Neural progenitor cell (in vitro differentiated cells): ENCODE results near the gene ARHGAP9. TPM values are rescaled to one million over a fixed set of nuclear protein-coding genes. Genes with fewer than 3 reads are reported as not detected.
A peak's percentile ranks its signal among the peaks of the same experiment; 100 is the strongest.

Experiments used
- DNase-seq: peaks from one replicate; pipeline ENCODE4 v3.0.0-alpha.2; 2016; ENCODE audit warnings: low spot score
- H2AFZ ChIP-seq: fragments of 200-600 bp; sonication (generic); replicated peaks from 2 replicates; pipeline ENCODE4 v1.6.1; 2016; ENCODE audit warnings: antibody characterized with exemption
- H3F3A ChIP-seq: fragments of 200-600 bp; sonication (generic); 2 replicates; pipeline ENCODE4 v1.6.1; 2016; ENCODE audit warnings: antibody characterized with exemption, low read depth
- H3K27ac ChIP-seq: fragments of 200-600 bp; sonication (generic); 2 replicates; pipeline ENCODE4 v1.5.1; 2016; ENCODE audit warnings: mild to moderate bottlenecking
- H3K27me3 ChIP-seq: fragments of 200-600 bp; sonication (generic); 2 replicates; pipeline ENCODE4 v1.6.1; 2016; ENCODE audit warnings: mild to moderate bottlenecking, moderate library complexity
- H3K36me3 ChIP-seq: fragments of 200-600 bp; sonication (generic); 2 replicates; pipeline ENCODE4 v1.5.1; 2016
- H3K4me1 ChIP-seq: fragments of 200-600 bp; sonication (generic); 2 replicates; pipeline ENCODE4 v1.6.1; 2016; ENCODE audit warnings: mixed run types
- H3K4me2 ChIP-seq: fragments of 200-600 bp; sonication (generic); 2 replicates; pipeline ENCODE4 v1.6.1; 2016
- H3K4me3 ChIP-seq: fragments of 200-600 bp; sonication (generic); 2 replicates; pipeline ENCODE4 v1.5.1; 2016
- H3K79me2 ChIP-seq: fragments of 200-600 bp; sonication (generic); 2 replicates; pipeline ENCODE4 v1.6.1; 2016; ENCODE audit warnings: low read depth
- H3K9ac ChIP-seq: fragments of 200-600 bp; sonication (generic); 2 replicates; pipeline ENCODE4 v1.6.1; 2016
- H3K9me3 ChIP-seq: fragments of 200-600 bp; sonication (generic); 2 replicates; pipeline ENCODE4 v1.5.1; 2016; ENCODE audit warnings: low read depth
- H4K20me1 ChIP-seq: fragments of 200-600 bp; sonication (generic); 2 replicates; pipeline ENCODE4 v1.6.1; 2016; ENCODE audit warnings: low read depth
- H3K27ac Mint-ChIP-seq: 3 replicates; pipeline ENCODE4 v1.8.0; 2021; ENCODE audit warnings: mixed read lengths
- H3K27me3 Mint-ChIP-seq: 2 replicates; pipeline ENCODE4 v1.8.0; 2022; ENCODE audit warnings: low read depth, mild to moderate bottlenecking, inconsistent platforms, moderate library complexity, mixed read lengths; ENCODE audit not compliant: insufficient read depth
- H3K36me3 Mint-ChIP-seq: 3 replicates; pipeline ENCODE4 v1.8.0; 2021; ENCODE audit warnings: mixed read lengths
- H3K4me1 Mint-ChIP-seq: 3 replicates; pipeline ENCODE4 v1.8.0; 2021; ENCODE audit warnings: mixed read lengths
- H3K4me3 Mint-ChIP-seq: 3 replicates; pipeline ENCODE4 v1.8.0; 2021; ENCODE audit warnings: mild to moderate bottlenecking, moderate library complexity, mixed read lengths
- H3K9me3 Mint-ChIP-seq: 3 replicates; pipeline ENCODE4 v1.8.0; 2020; ENCODE audit warnings: mixed read lengths
- EZH2 ChIP-seq: fragments of 200-600 bp; sonication (generic); IDR thresholded peaks from 2 replicates; pipeline ENCODE4 v1.6.1; 2017; ENCODE audit warnings: antibody characterized with exemption, mild to moderate bottlenecking, moderate library complexity
- EZH2phosphoT487 ChIP-seq: fragments of 200-600 bp; sonication (generic); IDR thresholded peaks from 2 replicates; pipeline ENCODE4 v1.6.1; 2017; ENCODE audit warnings: antibody characterized with exemption
- total RNA-seq: library from RNA; depleted of rRNA; stranded (reverse); fragments of >200 nt; gene quantifications from 2 replicates; pipeline ENCODE4 v1.2.3, GENCODE V29; 2015; ENCODE audit warnings: low replicate concordance
- TF ChIP-seq, protein P1 (sequence below): fragments of 200-600 bp; sonication (generic); IDR thresholded peaks from 2 replicates; pipeline ENCODE4 v1.5.1; 2017; ENCODE audit warnings: antibody characterized with exemption, mild to moderate bottlenecking

ARHGAP9 gene
- total RNA-seq, 1 donor from 2014 or later, result not detected

GRCh38 chr12:57475271-57476161 is 4.2 kb downstream of the ARHGAP9 start:
- DNase-seq, result peak; percentile 68
- H3K36me3 ChIP-seq, result no peaks in the 10 kb centered on the region
- H3K27ac Mint-ChIP-seq, result no peak overlapping the region
- peak overlapping the region; percentile 93 for H2AFZ ChIP-seq
- H3K4me3 ChIP-seq, result peak overlapping the region; percentile 49
- H3K27ac ChIP-seq, result no peak overlapping the region
- peaks cover 2% of the 10 kb centered on the region for H3K4me1 Mint-ChIP-seq
- H3K27me3 Mint-ChIP-seq, result peaks cover 48% of the 10 kb centered on the region
- H3K9me3 ChIP-seq, result no peaks in the 10 kb centered on the region
- peaks cover 11% of the 10 kb centered on the region for H3K4me1 ChIP-seq
- no peak overlapping the region for H3K9ac ChIP-seq
- peaks cover 3% of the 10 kb centered on the region for H3F3A ChIP-seq
- TF ChIP-seq, protein P1, sequence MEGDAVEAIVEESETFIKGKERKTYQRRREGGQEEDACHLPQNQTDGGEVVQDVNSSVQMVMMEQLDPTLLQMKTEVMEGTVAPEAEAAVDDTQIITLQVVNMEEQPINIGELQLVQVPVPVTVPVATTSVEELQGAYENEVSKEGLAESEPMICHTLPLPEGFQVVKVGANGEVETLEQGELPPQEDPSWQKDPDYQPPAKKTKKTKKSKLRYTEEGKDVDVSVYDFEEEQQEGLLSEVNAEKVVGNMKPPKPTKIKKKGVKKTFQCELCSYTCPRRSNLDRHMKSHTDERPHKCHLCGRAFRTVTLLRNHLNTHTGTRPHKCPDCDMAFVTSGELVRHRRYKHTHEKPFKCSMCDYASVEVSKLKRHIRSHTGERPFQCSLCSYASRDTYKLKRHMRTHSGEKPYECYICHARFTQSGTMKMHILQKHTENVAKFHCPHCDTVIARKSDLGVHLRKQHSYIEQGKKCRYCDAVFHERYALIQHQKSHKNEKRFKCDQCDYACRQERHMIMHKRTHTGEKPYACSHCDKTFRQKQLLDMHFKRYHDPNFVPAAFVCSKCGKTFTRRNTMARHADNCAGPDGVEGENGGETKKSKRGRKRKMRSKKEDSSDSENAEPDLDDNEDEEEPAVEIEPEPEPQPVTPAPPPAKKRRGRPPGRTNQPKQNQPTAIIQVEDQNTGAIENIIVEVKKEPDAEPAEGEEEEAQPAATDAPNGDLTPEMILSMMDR, result no peak
- TF ChIP-seq EZH2 (peak; percentile 98), EZH2phosphoT487 (peak; percentile 99)
- H3K4me2 ChIP-seq, result peak overlapping the region; percentile 92
- H3K27me3 ChIP-seq, result peaks cover 94% of the 10 kb centered on the region
- H3K36me3 Mint-ChIP-seq, result no peaks in the 10 kb centered on the region
- peaks cover 2% of the 10 kb centered on the region for H4K20me1 ChIP-seq
- no peaks in the 10 kb centered on the region for H3K79me2 ChIP-seq
- no peaks in the 10 kb centered on the region for H3K9me3 Mint-ChIP-seq
- no peak overlapping the region for H3K4me3 Mint-ChIP-seq

- Histone ChIP-seq H3K27me3 (peaks cover 87% of the 10 kb centered on the region), H3K27ac (no peak overlapping the region), H2AFZ (peak overlapping the region; percentile 93), H3K4me1 (peaks cover 11% of the 10 kb centered on the region), H3F3A (peaks cover 3% of the 10 kb centered on the region), H3K4me2 (peak overlapping the region; percentile 92), H3K9ac (no peak overlapping the region), H3K79me2 (no peaks in the 10 kb centered on the region), H3K36me3 (no peaks in the 10 kb centered on the region), H3K4me3 (peak overlapping the region; percentile 49), H4K20me1 (peaks cover 2% of the 10 kb centered on the region), H3K9me3 (no peaks in the 10 kb centered on the region)
- TF ChIP-seq EZH2 (no peak), EZH2phosphoT487 (no peak)
- TF ChIP-seq, protein P1, result no peak
- no peak overlapping the region for H3K4me3 Mint-ChIP-seq
- no peaks in the 10 kb centered on the region for H3K36me3 Mint-ChIP-seq
- no peaks in the 10 kb centered on the region for H3K9me3 Mint-ChIP-seq
- no peak for DNase-seq
- H3K27ac Mint-ChIP-seq, result no peak overlapping the region
- peaks cover 2% of the 10 kb centered on the region for H3K4me1 Mint-ChIP-seq
- H3K27me3 Mint-ChIP-seq, result peaks cover 48% of the 10 kb centered on the region
These were observed 4.8 kb downstream of the ARHGAP9 start for GRCh38 chr12:57474862-57475261.

DNA sequence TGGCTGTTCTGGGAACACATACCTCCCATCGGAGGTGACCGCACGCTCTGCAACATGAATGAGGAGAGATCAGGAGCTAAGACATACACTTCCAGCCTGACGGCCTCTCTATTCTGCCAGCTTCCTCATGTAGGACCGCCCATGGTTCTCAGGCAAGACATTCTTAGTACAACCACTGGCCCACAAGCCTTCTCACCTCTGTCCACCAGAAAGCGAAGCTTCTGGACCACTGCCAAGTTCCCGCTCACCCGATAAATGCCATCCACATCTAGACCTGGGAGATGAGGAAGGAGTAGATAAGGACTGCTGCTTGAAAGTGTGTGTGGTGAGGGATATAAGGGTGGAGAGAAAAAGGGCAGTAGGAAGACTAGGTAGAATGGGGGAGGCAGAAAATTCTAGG is 5.2 kb downstream of the ARHGAP9 start:
- Histone ChIP-seq H3K9ac (no peak overlapping the region), H2AFZ (no peak overlapping the region), H3K4me2 (no peak overlapping the region), H3K4me3 (no peak overlapping the region), H3K27me3 (peaks cover 83% of the 10 kb centered on the region), H4K20me1 (peaks cover 2% of the 10 kb centered on the region), H3K9me3 (no peaks in the 10 kb centered on the region), H3F3A (peaks cover 3% of the 10 kb centered on the region), H3K36me3 (no peaks in the 10 kb centered on the region), H3K4me1 (peaks cover 11% of the 10 kb centered on the region), H3K79me2 (no peaks in the 10 kb centered on the region), H3K27ac (no peak overlapping the region)
- Mint-ChIP-seq H3K36me3 (no peaks in the 10 kb centered on the region), H3K4me3 (peak overlapping the region; percentile 33), H3K9me3 (no peaks in the 10 kb centered on the region), H3K4me1 (peaks cover 2% of the 10 kb centered on the region), H3K27me3 (peaks cover 48% of the 10 kb centered on the region), H3K27ac (no peak overlapping the region)
- DNase-seq, result no peak
- TF ChIP-seq EZH2, result no peak
- TF ChIP-seq, protein P1, result no peak
- no peak for TF ChIP-seq EZH2phosphoT487
